ENCODE measurements around the gene BEX4. TPM values are rescaled to one million over a fixed set of nuclear protein-coding genes. Genes with fewer than 3 reads are reported as not detected.
"Not testable (repeated sequence)": the region's sequence is repeated elsewhere in the genome, so short reads cannot be mapped to it uniquely, and the experiment has no call there.

Gene BEX4
- total and polyA plus RNA-seq, 2 of the 13 experiments (the other 11 are each of a cell fraction or from before 2014, with no cell fraction given) = not detected

DNA sequence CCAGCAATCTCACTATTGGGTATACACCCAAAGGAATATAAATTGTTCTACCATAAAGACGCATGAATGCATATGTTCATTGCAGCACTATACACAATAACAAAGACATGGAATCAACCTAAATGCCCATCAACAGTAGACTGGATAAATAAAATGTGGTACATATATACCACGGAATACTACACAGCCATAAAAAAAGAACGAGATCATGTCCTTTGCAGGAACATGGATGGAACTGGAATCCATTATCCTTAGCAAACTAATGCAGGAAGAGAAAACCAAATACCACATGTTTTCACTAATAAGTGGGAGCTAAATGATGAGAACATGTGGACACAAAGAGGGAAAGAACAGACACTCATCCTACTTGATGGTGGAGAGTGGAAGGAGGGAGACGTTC lies 11.0 kb downstream of the BEX4 start:
- FAIRE-seq; ATAC-seq; H3K9me3 ChIP-seq (ENCODE audit: low read length); H3K36me3 ChIP-seq (replicated peaks in 1 of 2; ENCODE audit: control insufficient read depth in 1 of 2, insufficient read depth in 2 of 2, low read length in 2 of 2); H3K27me3 ChIP-seq (ENCODE audit: control insufficient read depth in 1 of 2, insufficient read depth in 2 of 2, low read length in 2 of 2); H3K9ac ChIP-seq (ENCODE audit: insufficient read depth, low read depth, low read length); H3K4me2 ChIP-seq (ENCODE audit: low read depth, low read length); intact Hi-C loops (cut with micrococcal nuclease; ENCODE audit: unreplicated experiment); H3K4me1 ChIP-seq (ENCODE audit: insufficient read depth, low read length); H2AFZ ChIP-seq (ENCODE audit: low read length); H3K4me3 ChIP-seq (replicated peaks in 1 of 3; ENCODE audit: insufficient read depth in 1 of 3, low read depth in 2 of 3, low read length in 3 of 3); CTCF ChIA-PET (ENCODE audit: low intra/inter-chr PET ratio, low total read pairs); H3K79me2 ChIP-seq (ENCODE audit: insufficient read depth, low read length); DNase-seq (ENCODE audit: low spot score); H3K27ac ChIP-seq (ENCODE audit: extremely low read length, insufficient read depth, low read length); POLR2A ChIA-PET; H4K20me1 ChIP-seq (ENCODE audit: insufficient read depth, low read length); BruUV-seq (replicated peaks); in situ Hi-C loops (cut with HindIII; ENCODE audit: extremely low pct_ligation_motif_present, low pct_unique_long_range_greater_than_20kb): not testable (repeated sequence)
- WGBS (ENCODE audit: low lambda C conversion rate) = 25% methylated on average over 4 of the region's 4 CpGs

DNA sequence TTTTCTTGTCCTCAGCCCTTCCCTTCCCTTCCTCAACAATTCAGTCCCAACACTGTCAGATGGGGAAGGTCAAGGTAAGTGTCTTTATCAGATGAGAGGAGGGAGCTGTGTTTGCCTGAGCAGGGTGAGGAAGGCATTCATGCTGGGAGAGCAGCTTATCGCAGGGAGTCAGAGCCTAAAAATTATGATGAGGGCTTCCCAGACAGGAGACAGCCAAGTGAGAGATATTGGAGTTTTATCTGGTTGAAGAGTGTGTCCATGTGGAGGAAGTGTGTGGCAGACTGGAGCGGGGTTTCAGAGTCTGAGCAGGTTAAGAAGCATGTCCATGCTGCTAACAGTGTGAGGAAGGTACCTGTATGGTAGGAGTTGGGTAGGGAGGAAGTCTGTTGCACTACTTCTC lies 18.4 kb downstream of the BEX4 start:
- no peak overlapping the region for H3K9ac ChIP-seq (ENCODE audit: insufficient read depth, low read depth, low read length)
- FAIRE-seq = no peak
- no peaks in the 10 kb centered on the region for H3K9me3 ChIP-seq (ENCODE audit: low read length)
- intact Hi-C loops (cut with micrococcal nuclease; ENCODE audit: unreplicated experiment) (no loop called here), in situ Hi-C loops (cut with HindIII; ENCODE audit: extremely low pct_ligation_motif_present, low pct_unique_long_range_greater_than_20kb) (no loop called here)
- no peaks in the 10 kb centered on the region for H3K27me3 ChIP-seq (ENCODE audit: control insufficient read depth in 1 of 2, insufficient read depth in 2 of 2, low read length in 2 of 2)
- H4K20me1 ChIP-seq (ENCODE audit: insufficient read depth, low read length) = no peaks in the 10 kb centered on the region
- no peak overlapping the region for H3K4me2 ChIP-seq (ENCODE audit: low read depth, low read length)
- BruUV-seq (replicated peaks) = no TSS peak
- H2AFZ ChIP-seq (ENCODE audit: low read length) = no peak overlapping the region
- DNase-seq (ENCODE audit: low spot score) = no peak
- no peaks in the 10 kb centered on the region for H3K79me2 ChIP-seq (ENCODE audit: insufficient read depth, low read length)
- no peak overlapping the region for H3K4me3 ChIP-seq (replicated peaks in 1 of 3; ENCODE audit: insufficient read depth in 1 of 3, low read depth in 2 of 3, low read length in 3 of 3)
- WGBS (ENCODE audit: low lambda C conversion rate) = 0% methylated on average over 2 of the region's 2 CpGs
- no peak for ATAC-seq
- no peak overlapping the region for H3K27ac ChIP-seq (ENCODE audit: extremely low read length, insufficient read depth, low read length)
- no peaks in the 10 kb centered on the region for H3K4me1 ChIP-seq (ENCODE audit: insufficient read depth, low read length)
- no peaks in the 10 kb centered on the region for H3K36me3 ChIP-seq (replicated peaks in 1 of 2; ENCODE audit: control insufficient read depth in 1 of 2, insufficient read depth in 2 of 2, low read length in 2 of 2)
- CTCF ChIA-PET (ENCODE audit: low intra/inter-chr PET ratio, low total read pairs) = no interaction called here
- TF ChIP-seq AFF4 (CRISPR knock-in tag; IDR thresholded peaks at IDR 0.05) = no peak
- no peak for TF ChIP-seq ZNF737 (CRISPR knock-in tag; IDR thresholded peaks at IDR 0.05; ENCODE audit: borderline replicate concordance)
- POLR2A ChIA-PET = no interaction called here
